Fibroblast of skin of right quadriceps (primary cell): ENCODE measurements around the gene SCYL1.

Source experiments
- DNase-seq: peaks from one replicate; pipeline ENCODE4 v3.0.0-alpha.2; 2013

The SCYL1 gene

GRCh38 chr11:65493367-65494176 lies 31.3 kb upstream of the SCYL1 start:
- DNase-seq: peak; percentile 94

GRCh38 chr11:65496304-65497140 lies 28.4 kb upstream of the SCYL1 start:
- peak; percentile 78 for DNase-seq

GRCh38 chr11:65497141-65498041 lies 27.5 kb upstream of the SCYL1 start:
- peak; percentile 99 for DNase-seq

- peak; percentile 72 for DNase-seq
Observed at GRCh38 chr11:65498042-65498726, 26.7 kb upstream of the SCYL1 start.

- DNase-seq: no peak
Observed at GRCh38 chr11:65498727-65498976, 26.2 kb upstream of the SCYL1 start.

- peak; percentile 98 for DNase-seq
Observed at GRCh38 chr11:65498977-65499712, 25.7 kb upstream of the SCYL1 start, which contains the start of gene MALAT1. Gene MALAT1, plus strand, starts transcription at chr11:65499045.

- DNase-seq: peak; percentile 50
Observed at GRCh38 chr11:65499713-65500386, 25.0 kb upstream of the SCYL1 start.

- DNase-seq: peak; percentile 64
Observed at GRCh38 chr11:65500387-65501185, 24.3 kb upstream of the SCYL1 start.

- DNase-seq: no peak
Observed at GRCh38 chr11:65501186-65501471, 23.8 kb upstream of the SCYL1 start.

GRCh38 chr11:65501472-65502273 lies 23.2 kb upstream of the SCYL1 start:
- peak; percentile 51 for DNase-seq

GRCh38 chr11:65502274-65502554 lies 22.7 kb upstream of the SCYL1 start:
- no peak for DNase-seq

GRCh38 chr11:65502555-65503367 lies 22.1 kb upstream of the SCYL1 start:
- DNase-seq: peak; percentile 60

GRCh38 chr11:65503368-65503948 lies 21.4 kb upstream of the SCYL1 start:
- no peak for DNase-seq

- peak; percentile 66 for DNase-seq
Observed at GRCh38 chr11:65503949-65504673, 20.8 kb upstream of the SCYL1 start.

GRCh38 chr11:65504674-65505465 lies 20.0 kb upstream of the SCYL1 start:
- peak; percentile 37 for DNase-seq

- DNase-seq: peak; percentile 28
Observed at GRCh38 chr11:65505466-65506289, 19.2 kb upstream of the SCYL1 start.
